ENCODE measurements around the gene B3GNT7. TPM values are rescaled to one million over a fixed set of nuclear protein-coding genes. Genes with fewer than 3 reads are reported as not detected.

Gene B3GNT7
- total and polyA plus RNA-seq, 2 of the 4 experiments (the other 2 are of a cell fraction), result under 0.01 to 0.03 TPM

DNA sequence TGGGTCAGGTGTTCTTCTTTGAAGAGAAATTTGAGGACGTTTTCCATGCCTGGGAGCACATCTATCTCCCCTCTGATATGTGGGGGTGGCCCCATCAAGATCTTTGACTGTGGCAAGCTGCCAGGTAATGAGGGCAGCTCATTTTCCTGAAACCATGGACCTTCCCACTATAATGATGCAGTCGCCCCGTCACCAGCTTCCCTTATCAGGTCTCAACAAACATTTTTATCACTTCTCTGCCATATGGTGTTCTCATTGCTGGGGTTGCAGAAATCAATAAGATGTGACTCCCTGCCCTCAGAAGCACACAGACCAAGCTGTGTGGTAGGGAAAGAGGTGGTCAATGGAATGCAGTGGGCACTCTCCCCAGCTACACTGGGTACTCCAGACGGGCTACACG, 48.4 kb upstream of the B3GNT7 start:
- Histone ChIP-seq H3K4ac (ENCODE audit: low read depth, low read length) (no peak overlapping the region), H2AFZ (replicated peaks; ENCODE audit: low read length, poor library complexity) (no peak overlapping the region), H2AK5ac (ENCODE audit: low read depth, low read length) (no peak overlapping the region), H3K4me1 (ENCODE audit: control insufficient read depth, insufficient read depth, low read length) (peaks cover 13% of the 10 kb centered on the region), H3K27me3 (ENCODE audit: control insufficient read depth, insufficient read depth, low read length) (no peaks in the 10 kb centered on the region), H2BK15ac (ENCODE audit: low read depth, low read length) (no peak overlapping the region), H4K91ac (ENCODE audit: insufficient read depth, low read depth, low read length) (no peak overlapping the region), H3K14ac (replicated peaks; ENCODE audit: low read depth, low read length) (no peak overlapping the region), H3K79me1 (ENCODE audit: low read depth in 1 of 2, low read length in 2 of 2) (peaks cover 0 to 4% of the 10 kb centered on the region in 2 experiments; a peak in 1 of 4 replicates), H2BK120ac (ENCODE audit: low read depth, low read length) (no peak overlapping the region), H2AK9ac (replicated peaks; ENCODE audit: low read depth, low read length, poor library complexity) (no peak overlapping the region), H3K9me3 (ENCODE audit: control insufficient read depth, insufficient read depth, low read length) (no peaks in the 10 kb centered on the region), H3K23ac (ENCODE audit: low read depth, low read length) (no peak overlapping the region), H4K8ac (ENCODE audit: low read depth in 2 of 2, low read length in 2 of 2) (no peak overlapping the region), H3K4me2 (ENCODE audit: low read depth, low read length) (no peak overlapping the region), H3K56ac (ENCODE audit: extremely low read depth, insufficient read depth, low read length) (no peak overlapping the region), H2BK5ac (ENCODE audit: low read depth, low read length, poor library complexity, severe bottlenecking) (no peak overlapping the region), H2BK20ac (ENCODE audit: low read depth, low read length) (no peak overlapping the region), H3K4me3 (ENCODE audit: insufficient read depth, low read depth, low read length) (no peak overlapping the region), H3K18ac (ENCODE audit: low read depth, low read length) (no peak overlapping the region), H4K20me1 (ENCODE audit: insufficient read depth, low read length) (no peaks in the 10 kb centered on the region), H3K9me1 (ENCODE audit: insufficient read depth, low read length) (peaks cover 16% of the 10 kb centered on the region), H3K36me3 (ENCODE audit: control insufficient read depth, insufficient read depth, low read length) (peaks cover 11% of the 10 kb centered on the region), H4K5ac (ENCODE audit: low read depth, low read length) (no peak overlapping the region), H3K27ac (ENCODE audit: insufficient read depth, low read length) (no peak overlapping the region), H3K9ac (ENCODE audit: low read depth, low read length) (no peak overlapping the region)
- DNase-seq (no peak), ATAC-seq (ENCODE audit: low read depth) (no peak)
- in situ Hi-C loops (cut with MboI; ENCODE audit: low sequenced_read_pairs), result no loop called here
- TF ChIP-seq RCOR1 (IDR thresholded peaks at IDR 0.05; ENCODE audit: insufficient replicate concordance, low read length) (no peak), RAD21 (IDR thresholded peaks at IDR 0.05; ENCODE audit: low read length) (no peak), NFE2L2 (IDR thresholded peaks at IDR 0.05; ENCODE audit: low read depth, low read length) (no peak), MXI1 (IDR thresholded peaks at IDR 0.05; ENCODE audit: borderline replicate concordance, low read depth, low read length) (no peak), BHLHE40 (IDR thresholded peaks at IDR 0.05; ENCODE audit: low read depth, low read length) (no peak), CEBPB (IDR thresholded peaks at IDR 0.05; ENCODE audit: low read depth, low read length) (no peak), MAFK (IDR thresholded peaks at IDR 0.05; ENCODE audit: low read depth, low read length) (no peak), FOS (IDR thresholded peaks at IDR 0.05; ENCODE audit: low read depth, low read length) (no peak), CTCF (conservative IDR thresholded peaks at IDR 0.05; ENCODE audit: low read depth, low read length) (no peak), CHD1 (IDR thresholded peaks at IDR 0.05; ENCODE audit: low read depth, low read length) (no peak), RFX5 (IDR thresholded peaks at IDR 0.05; ENCODE audit: low read depth, low read length) (no peak), MAZ (IDR thresholded peaks at IDR 0.05; ENCODE audit: borderline replicate concordance, low read depth, low read length) (no peak), POLR2A (IDR thresholded peaks at IDR 0.05; ENCODE audit: low read depth, low read length) (no peak), SMC3 (IDR thresholded peaks at IDR 0.05; ENCODE audit: low read depth, low read length) (no peak)
- TF ChIP-seq, protein P1, sequence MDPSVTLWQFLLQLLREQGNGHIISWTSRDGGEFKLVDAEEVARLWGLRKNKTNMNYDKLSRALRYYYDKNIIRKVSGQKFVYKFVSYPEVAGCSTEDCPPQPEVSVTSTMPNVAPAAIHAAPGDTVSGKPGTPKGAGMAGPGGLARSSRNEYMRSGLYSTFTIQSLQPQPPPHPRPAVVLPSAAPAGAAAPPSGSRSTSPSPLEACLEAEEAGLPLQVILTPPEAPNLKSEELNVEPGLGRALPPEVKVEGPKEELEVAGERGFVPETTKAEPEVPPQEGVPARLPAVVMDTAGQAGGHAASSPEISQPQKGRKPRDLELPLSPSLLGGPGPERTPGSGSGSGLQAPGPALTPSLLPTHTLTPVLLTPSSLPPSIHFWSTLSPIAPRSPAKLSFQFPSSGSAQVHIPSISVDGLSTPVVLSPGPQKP (IDR thresholded peaks at IDR 0.05; ENCODE audit: borderline replicate concordance, low read depth, low read length), result no peak
- TF ChIP-seq, protein P2, sequence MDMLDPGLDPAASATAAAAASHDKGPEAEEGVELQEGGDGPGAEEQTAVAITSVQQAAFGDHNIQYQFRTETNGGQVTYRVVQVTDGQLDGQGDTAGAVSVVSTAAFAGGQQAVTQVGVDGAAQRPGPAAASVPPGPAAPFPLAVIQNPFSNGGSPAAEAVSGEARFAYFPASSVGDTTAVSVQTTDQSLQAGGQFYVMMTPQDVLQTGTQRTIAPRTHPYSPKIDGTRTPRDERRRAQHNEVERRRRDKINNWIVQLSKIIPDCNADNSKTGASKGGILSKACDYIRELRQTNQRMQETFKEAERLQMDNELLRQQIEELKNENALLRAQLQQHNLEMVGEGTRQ (IDR thresholded peaks at IDR 0.05; ENCODE audit: low read depth, low read length), result no peak
- POLR2A ChIA-PET (ENCODE audit: unreplicated experiment), result no interaction called here
- dilution Hi-C loops (cut with HindIII; ENCODE audit: low sequenced_read_pairs, unreplicated experiment), result no loop called here
- CTCF ChIA-PET, result no interaction called here
- WGBS, 2 experiments (ENCODE audit: extremely low coverage in 2 of 2, insufficient read length in 1 of 2), result no CpG with 5 or more reads among the region's 5 CpGs
- intact Hi-C loops (cut with micrococcal nuclease), result no loop called here
- BruUV-seq (replicated peaks), result no TSS peak

All from IMR-90 (cell line).